GM18520 (cell line): ENCODE results near the gene GGA1.

Experiments
- ATAC-seq: cut with Tn5 transposase; IDR thresholded peaks from one replicate; pipeline ENCODE4 v1.9.1; 2021; ENCODE audit not compliant: unreplicated experiment

Gene GGA1

DNA sequence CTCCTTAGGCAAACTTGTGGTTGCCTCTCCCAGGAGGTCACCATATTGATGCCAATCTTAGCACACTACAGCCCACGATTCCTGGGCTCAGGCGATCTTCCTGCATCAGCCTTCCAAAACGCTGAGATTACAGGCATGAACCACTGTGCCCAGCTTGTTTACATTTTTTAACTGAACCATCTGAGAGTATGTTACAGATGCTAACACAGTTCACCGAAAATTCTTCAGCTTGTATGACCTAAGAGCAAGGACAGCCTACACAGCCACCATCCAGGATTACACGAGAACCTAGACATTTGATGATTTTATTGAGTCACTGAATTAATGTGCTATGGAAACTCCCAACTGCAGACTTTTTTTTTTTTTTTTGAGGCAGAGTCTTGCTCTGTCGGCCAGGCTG, 61.0 kb downstream of the GGA1 start:
- no peak for ATAC-seq

DNA sequence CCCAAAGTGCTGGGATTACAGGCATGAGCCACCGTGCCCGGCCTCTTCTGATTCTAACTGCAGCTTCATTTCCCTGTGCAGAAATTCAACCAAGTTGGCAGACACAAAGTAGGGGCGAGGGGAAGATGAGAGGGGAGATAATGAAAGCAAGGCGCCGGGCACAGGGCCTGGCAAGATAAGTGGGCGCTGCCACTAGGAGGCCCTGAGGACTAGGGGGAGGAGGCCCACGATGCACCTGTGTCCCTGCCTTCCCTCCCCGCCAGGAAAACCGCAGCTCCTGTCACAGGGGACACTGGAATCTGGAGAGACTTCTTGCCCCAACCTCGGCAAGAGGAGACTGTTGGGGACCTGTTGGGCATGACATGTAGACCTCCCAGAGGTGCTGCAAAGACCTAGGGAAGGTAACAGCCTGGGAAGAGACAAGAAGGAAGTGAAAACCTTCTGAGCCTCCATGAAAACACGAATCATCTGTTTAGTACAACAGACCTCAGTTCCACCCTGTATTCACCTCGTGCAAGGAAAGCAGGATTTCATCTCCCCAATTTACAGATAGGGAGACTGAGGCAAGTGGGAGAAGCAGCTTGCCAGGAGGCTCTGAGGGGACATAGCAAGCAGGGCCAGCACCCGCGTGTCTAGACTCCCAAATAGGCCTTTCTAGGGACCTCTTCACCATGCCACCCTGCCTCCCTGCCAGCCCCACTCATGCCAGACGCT, 63.7 kb downstream of the GGA1 start:
- ATAC-seq: no peak

DNA sequence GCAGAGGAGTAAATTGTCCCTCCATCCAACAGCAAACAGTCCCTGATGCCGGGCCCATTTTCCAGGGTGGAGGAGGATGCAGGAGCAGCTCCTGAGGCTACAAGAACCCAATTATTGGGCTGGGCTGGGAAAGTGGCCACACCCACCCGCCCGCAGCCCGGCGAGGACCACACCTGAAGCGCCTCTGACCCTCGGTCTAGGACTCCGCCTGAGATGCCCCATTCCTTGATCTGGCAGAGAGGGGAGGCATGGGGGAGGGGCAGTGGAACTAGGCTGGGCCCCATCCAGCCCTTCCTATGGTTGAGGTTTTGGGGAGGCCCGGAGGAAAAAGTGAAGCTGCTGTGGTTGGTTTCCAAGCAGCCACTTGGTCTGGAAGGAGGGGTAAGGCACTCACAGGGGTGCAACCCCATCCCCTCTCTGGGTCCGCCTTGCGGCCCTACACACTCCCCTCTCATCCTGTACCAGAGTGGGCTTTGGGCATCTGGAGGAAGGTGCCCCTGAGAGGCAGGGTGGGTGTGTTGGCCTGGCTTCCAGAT, 64.4 kb downstream of the GGA1 start:
- ATAC-seq: no peak

DNA sequence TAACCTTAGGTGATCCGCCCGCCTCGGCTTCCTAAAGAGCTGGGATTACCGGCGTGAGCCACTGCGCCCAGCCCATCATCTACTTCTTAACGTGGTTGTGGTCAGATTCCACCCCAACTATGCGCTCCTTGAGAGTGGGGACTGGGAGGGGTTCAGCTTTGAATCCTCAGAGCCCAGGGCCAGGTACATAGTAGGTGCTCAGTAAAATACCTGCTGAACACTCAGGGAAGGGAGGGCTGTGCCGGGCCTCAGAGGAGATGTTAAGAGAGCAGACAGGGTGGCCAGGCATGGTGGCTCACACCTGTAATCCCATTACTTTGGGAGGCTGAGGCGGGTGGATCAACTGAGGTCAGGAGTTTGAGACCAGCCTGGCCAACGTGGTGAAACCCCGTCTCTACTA, 65.6 kb downstream of the GGA1 start:
- no peak for ATAC-seq

DNA sequence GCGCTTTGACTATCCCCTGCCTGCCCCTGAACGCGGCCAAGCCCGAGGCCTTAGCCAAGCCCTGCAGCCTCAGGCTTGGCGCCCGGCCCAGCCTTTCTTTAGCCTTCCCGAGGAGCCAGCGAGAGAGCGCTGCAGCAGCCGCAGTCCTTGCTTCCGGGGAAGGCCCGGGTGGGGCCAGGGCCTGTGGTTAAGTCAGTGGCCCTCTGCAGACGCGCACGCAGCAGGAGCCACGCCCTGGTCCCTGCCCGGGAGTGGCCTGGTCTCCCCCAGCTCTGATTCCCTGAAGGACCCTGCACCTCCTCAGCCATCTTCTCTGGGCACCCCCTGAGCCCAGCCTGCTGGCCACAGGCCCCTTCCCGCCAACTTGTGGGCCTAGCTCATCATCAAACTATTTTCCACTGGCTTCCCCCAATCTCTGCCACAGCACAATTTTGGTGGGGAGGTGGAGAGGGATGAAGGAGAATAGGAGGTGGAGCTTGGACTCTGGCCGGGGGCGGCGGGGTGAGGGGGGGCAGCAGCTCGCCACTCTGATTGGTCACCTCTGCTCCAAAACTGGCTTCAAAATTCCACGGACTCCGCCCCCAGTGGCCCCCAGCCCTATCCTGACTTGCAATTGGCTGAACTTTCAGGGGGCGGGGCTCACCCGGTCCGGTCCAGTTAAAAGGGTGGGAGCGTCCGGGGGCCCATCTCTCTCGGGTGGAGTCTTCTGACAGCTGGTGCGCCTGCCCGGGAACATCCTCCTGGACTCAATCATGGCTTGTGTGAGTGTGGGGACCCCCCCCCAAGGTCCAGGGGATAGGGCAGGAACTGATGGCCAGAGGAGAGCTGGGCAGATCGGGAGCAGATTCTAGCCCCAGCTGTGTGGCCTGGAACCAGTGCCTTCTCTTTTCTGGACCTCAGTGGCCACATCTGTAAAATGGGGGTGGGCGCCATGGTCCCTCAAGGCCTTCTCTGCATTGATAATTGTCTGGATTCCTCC, 66.6 kb downstream of the GGA1 start, which contains the start of gene LGALS1:
Gene LGALS1, plus strand, starts transcription at position 686 of the 979 bp plus-strand sequence. Its CDS starts 67 bp downstream, at position 753.
- peak; percentile 33 for ATAC-seq

DNA sequence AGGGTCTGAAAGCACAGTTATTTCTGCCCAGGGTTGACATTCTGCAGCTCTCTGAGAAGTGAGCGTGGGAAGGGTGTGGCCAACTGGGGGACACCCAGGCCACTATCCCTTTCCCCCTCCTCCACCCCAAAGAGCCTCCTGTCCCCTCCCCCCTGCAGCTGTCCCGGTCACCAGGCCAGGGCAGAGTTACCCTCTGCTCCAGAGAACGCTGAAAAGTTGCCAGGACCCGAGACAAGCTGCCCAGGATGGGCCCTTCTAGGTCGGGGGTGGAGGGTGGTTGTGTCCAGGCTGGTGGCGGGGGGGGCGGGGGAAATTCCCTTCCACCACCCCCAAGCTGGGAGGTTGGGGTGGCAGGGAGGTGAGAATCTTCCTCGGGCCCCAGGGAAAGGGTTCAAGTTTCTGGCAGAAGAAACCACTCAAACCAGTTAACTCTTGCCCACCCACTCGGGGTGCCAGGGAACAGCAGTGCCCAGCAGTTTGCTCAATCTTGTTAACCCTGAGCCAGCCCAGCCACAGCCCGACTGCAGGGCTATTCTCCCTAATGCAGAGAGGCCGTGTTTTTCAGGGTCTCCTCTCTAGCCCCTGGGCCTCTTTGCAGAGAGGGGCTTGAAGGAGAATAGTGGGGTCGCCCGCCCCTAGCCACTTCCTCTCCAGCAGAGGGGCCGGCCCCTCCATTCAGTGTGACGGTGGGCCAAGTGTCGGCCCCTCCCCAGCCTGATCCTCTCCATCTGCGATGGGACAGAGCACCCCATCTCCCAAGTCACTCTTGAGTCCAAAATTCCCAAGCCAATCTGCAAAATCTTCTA, 67.5 kb downstream of the GGA1 start:
- no peak for ATAC-seq

DNA sequence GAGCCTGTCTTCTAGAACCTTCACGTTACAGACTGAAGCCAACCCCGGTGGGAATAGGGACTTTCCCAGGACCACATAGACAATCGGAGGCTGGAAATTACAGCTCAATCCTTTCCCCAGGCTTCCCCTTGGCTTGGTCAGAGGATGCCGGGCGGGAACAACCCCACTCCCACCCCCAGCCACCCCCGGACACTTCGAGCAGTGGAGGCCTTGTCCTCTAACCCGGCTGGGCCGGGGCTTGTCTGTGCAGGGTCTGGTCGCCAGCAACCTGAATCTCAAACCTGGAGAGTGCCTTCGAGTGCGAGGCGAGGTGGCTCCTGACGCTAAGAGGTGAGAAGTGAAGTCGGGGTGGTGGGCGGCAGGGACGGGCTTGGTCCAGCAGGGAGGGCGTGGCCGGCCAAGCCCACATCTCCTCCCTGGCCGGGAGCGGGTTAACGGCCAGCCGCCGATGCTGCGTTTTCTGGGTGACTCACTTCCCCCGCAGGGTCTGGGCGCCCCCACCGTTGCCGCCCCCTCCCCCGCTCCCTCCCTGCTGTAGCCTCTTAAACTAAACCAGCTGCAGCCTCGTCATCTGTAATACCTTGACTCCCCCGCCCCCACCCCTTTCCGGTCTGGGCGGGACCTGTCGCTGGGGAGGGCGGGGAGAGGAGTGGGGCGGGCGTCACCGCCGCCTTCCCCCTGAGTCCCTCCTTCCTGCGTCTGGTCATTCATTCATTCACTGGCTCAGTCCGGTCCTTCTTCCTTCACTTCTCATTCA, 68.3 kb downstream of the GGA1 start:
- ATAC-seq: peak; percentile 33

DNA sequence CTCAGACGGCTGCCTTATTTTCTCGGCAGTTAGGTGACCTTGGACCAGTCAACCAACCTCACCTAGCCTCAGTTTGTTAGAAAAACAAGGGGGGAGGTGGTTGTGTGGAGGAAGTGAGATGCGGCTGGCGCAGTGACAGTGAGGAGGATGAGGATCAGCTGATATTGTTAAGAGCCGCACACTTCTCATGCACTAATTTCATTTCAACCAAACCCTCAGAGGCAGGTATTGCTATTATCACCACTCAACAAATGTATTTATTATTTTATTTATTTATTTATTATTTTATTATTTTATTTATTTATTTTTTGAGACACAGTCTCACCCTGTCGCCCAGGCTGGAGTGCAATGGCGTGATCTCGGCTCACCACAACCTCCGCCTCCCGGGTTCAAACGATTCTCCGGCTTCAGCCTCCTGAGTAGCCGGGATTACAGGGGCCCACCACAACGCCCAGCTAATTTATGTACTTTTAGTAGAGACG, 68.9 kb downstream of the GGA1 start:
- no peak for ATAC-seq

DNA sequence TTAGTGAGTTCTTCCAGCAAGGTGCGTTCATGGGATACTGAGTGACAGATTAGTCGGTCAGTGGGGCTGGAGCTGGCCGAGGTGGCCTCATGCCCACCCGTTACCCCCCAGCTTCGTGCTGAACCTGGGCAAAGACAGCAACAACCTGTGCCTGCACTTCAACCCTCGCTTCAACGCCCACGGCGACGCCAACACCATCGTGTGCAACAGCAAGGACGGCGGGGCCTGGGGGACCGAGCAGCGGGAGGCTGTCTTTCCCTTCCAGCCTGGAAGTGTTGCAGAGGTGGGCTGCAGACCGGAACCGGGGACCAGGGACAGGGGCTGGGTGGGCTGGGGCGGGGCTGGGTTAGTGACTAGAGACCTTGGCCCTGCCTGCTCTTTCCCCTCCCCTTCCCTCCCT, 69.7 kb downstream of the GGA1 start:
- ATAC-seq: no peak

DNA sequence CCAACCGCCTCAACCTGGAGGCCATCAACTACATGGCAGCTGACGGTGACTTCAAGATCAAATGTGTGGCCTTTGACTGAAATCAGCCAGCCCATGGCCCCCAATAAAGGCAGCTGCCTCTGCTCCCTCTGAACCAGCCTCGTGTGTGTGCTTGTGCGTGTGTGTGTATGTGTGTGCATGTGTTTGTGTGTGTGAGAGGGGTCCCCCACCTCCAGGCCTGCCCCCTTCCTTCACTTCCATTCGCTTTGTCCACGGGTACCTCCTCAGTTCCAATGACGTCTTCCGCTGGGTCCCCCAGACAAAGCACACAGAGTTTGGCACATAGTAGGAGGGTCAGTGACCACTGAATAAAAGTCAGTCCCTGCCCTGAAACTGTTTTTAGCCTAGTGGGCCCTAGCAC, 71.0 kb downstream of the GGA1 start:
- ATAC-seq: no peak

DNA sequence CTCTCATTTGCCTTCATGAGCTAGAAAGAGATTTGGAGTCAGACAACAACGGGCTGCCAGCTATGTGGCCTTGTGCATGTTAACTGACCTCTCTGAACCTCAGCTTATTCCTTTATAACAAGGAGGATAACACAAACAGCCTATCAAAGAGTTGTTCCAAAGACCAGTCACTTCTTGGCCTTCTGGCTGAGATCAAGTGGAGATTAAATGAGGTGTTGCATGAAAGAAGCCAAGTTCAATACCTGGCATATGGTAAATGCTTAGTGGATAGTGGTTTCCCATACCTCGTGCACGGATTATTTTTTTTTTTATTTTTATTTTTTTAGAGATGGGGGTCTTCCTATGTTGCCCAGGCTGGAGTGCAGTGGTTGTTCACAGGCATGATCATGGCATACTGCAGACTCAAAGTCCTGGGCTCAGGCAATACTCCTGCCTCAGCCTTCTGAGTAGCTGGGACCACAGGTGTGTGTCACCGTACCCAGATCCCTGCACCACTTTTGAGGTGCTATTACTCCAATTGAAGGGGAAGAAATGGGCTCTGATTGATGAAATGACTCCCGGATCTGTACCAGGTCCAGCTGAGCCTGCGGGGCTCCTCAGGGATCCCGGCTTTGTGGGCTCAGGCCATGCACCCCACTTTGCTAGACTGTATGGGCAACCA, 71.7 kb downstream of the GGA1 start:
- no peak for ATAC-seq

DNA sequence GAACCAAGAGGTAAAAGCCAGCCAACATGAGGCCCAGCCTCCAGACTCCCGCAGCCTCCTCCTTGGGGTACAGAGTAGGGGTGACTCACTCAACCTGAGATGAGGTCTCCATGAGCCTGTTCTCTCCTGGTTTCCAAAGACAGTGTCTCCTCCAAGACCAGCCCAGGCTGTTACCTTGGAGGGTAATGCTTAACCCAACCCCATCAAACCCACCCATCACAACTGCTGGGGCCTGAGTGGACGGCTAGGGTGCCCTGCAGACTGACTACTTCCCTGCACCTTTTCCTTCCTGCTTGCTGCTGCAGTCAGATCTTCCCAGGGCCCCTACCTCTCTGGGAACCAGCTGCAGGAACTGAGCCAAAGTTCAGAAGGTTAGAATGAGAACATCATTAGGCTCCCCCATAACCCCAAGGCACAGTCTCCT, 72.4 kb downstream of the GGA1 start:
- ATAC-seq: no peak

DNA sequence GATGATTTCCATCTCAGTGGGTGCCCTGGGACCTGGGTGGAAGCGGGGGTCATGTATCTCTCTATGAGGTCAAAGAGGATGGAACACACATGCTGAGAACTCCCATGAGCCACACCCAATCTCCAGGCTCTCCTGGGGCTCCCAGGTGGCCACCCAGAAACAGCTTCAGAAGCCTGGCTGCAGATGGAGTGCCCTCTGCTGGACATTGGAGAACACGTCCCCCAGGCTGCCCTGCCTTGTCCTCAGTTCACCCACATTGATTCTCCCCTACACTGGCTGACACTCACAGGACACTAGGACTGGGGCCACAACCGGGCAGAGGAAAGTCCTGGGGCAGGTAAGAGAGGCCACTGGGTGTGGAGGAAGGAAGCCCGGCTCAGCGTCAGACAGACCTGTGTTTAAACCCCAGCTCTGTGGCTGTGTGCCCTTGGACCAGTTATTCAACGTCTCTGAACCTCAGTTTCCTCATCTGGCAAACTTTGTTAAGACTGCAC, 73.0 kb downstream of the GGA1 start:
- no peak for ATAC-seq
